HUES64 (cell line): ENCODE results near the gene TRMT10A.

Source experiments
- H3K27ac ChIP-seq: 2 replicates; pipeline ENCODE4 v1.7.0; 2013; ENCODE audit warnings: low read depth, low read length, inconsistent platforms
- H3K27me3 ChIP-seq: 2 replicates; pipeline ENCODE4 v1.6.1; 2013; ENCODE audit warnings: mild to moderate bottlenecking, low read length; ENCODE audit not compliant: insufficient read depth
- H3K36me3 ChIP-seq: 2 replicates; pipeline ENCODE4 v1.6.1; 2013; ENCODE audit warnings: mild to moderate bottlenecking, low read length; ENCODE audit not compliant: insufficient read depth
- H3K4me1 ChIP-seq: 2 replicates; pipeline ENCODE4 v1.6.1; 2013; ENCODE audit warnings: mild to moderate bottlenecking, low read length, moderate library complexity; ENCODE audit not compliant: insufficient read depth
- H3K4me3 ChIP-seq: 2 replicates; pipeline ENCODE4 v1.5.1; 2013; ENCODE audit warnings: mild to moderate bottlenecking, low read length, moderate library complexity
- H3K9ac ChIP-seq: 2 replicates; pipeline ENCODE4 v1.6.1; 2013; ENCODE audit warnings: mild to moderate bottlenecking, low read depth, low read length
- H3K9me3 ChIP-seq: 2 replicates; pipeline ENCODE4 v1.6.1; 2013; ENCODE audit warnings: low read depth, low read length; ENCODE audit not compliant: insufficient read depth
- WGBS: fragments of 150-250, 120-280 bp; methylation state at CpG from one replicate; pipeline ENCODE4 v1.1.7; 2013; ENCODE audit warnings: missing lambda C conversion rate; 5-methylcytosine and 5-hydroxymethylcytosine counted together

TRMT10A gene

GRCh38 chr4:99506781-99507180, 57.1 kb downstream of the TRMT10A start:
- Histone ChIP-seq H3K4me1 (no peaks in the 10 kb centered on the region), H3K9ac (no peak overlapping the region), H3K27ac (no peak overlapping the region), H3K4me3 (no peak overlapping the region), H3K9me3 (no peaks in the 10 kb centered on the region), H3K27me3 (no peaks in the 10 kb centered on the region), H3K36me3 (no peaks in the 10 kb centered on the region)
- 91% methylated on average over 2 of the region's 2 CpGs for WGBS

GRCh38 chr4:99504804-99505502, 58.9 kb downstream of the TRMT10A start:
- no peak overlapping the region for H3K27ac ChIP-seq
- H3K4me1 ChIP-seq, result no peaks in the 10 kb centered on the region
- H3K9ac ChIP-seq, result no peak overlapping the region
- no peaks in the 10 kb centered on the region for H3K27me3 ChIP-seq
- WGBS, result 97% methylated on average over 3 of the region's 3 CpGs
- H3K36me3 ChIP-seq, result no peaks in the 10 kb centered on the region
- no peak overlapping the region for H3K4me3 ChIP-seq
- no peaks in the 10 kb centered on the region for H3K9me3 ChIP-seq
